Testis (tissue), 2 donors: ENCODE results near the gene CCDC154.

Source experiments
- CTCF ChIP-seq, 3 experiments: fragments of 450-650 bp in 2 of 3; fragments of 200-600 bp in 1 of 3; sonication (generic) in 1 of 3; IDR thresholded peaks; one replicate each; pipeline ENCODE4 v1.5.1; 2016 to 2019; ENCODE audit warnings: antibody characterized with exemption in 3 of 3, mild to moderate bottlenecking in 2 of 3, moderate library complexity in 1 of 3
- POLR2A ChIP-seq: fragments of 450-650 bp; IDR thresholded peaks from one replicate; pipeline ENCODE4 v1.6.1; 2017; ENCODE audit warnings: antibody characterized with exemption, mild to moderate bottlenecking, moderate library complexity

DNA sequence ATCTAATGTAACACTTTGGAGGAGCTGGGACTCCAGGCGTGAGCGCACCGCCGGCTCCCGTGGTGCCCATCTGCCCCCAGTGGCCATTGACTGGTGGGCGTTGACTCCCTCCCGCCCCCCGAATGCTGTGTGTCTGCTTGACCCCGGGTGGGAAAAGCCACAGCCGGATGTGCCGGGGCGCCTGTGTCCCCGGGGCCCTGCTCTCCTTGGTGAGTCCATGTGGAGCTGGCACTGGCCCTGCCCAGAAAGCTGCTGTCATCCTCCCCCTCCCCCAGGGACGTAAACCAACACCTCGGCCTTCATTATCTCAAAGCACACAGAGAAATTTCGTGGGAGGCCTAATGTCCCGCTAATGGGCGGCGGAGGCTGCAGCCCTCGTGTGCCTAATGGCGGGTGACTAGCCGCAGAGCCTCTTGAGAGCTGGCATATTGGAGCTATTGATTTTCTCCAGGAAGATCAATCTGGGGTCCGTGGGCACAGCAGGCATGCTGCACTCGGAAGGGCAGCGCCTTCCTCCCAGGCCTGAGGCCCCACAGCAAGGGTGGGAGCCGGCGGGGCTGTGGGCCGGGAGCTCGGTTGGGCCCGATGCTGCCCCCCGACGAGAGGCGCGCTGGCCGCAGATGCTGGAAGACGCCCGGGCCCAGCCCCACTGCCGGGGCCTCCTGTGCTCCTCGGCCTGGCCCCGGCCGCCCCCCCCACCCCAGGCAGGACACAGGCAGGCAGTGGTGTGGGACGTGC is 17.5 kb downstream of the CCDC154 start:
- TF ChIP-seq CTCF (IDR thresholded peaks at IDR 0.05), result no peak
- TF ChIP-seq POLR2A, result no peak
